HG02840 (cell line): Measurements from ENCODE around the gene TSPAN33.
"Not testable (repeated sequence)": the region's sequence is repeated elsewhere in the genome, so short reads cannot be mapped to it uniquely, and the experiment has no call there.

ENCODE experiments used
- ATAC-seq: cut with Tn5 transposase; IDR thresholded peaks from one replicate; pipeline ENCODE4 v1.9.1; 2021; ENCODE audit warnings: mild to moderate bottlenecking, moderate library complexity, moderate number of reproducible peaks; ENCODE audit not compliant: unreplicated experiment, low FRiP score

Gene TSPAN33

GRCh38 chr7:129205126-129205818, 60.8 kb downstream of the TSPAN33 start:
- ATAC-seq = no peak

- no peak for ATAC-seq
Observed at GRCh38 chr7:129205987-129206785, 61.7 kb downstream of the TSPAN33 start.

GRCh38 chr7:129208667-129209066, 64.2 kb downstream of the TSPAN33 start:
- ATAC-seq = no peak

DNA sequence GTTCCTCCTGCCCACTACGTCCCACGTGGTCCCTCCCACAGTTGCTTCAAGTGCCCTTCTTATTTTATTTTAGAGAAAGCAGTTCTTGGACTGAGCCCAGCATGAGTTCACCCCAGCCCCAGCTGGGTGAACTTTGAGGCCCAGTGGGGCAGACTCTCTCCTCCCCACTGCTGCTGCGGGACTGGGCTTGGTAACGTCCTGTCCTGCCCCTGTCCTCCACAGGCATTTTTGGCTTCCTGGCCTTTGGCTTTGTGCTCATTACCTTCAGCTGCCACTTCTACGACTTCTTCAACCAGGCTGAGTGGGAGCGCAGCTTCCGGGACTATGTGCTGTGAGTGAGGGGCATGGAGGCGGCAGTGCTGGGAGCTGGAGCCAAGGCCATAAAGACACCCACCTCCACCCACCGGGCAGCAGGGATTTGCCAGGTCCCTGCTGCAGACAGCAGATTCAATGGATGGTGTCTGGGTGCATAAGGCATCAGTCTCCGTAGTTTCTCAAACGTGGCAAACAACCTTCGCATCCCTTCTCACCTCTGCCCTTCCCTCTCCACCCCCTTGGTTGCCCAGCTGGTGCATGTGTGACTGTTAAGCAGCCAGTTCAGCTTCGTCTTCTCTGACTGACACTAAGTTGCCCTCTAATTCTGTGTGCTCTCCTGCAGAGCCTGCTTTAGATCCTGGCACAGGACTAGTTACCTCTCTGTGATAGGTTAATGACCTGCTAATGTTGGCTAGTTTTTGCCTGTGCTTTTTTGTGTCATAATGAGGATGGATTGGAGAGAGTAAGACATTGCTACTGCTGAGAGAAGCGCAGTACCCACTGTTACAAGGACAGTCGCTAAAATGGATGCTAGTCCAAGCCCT, 64.8 kb downstream of the TSPAN33 start:
- ATAC-seq = no peak

DNA sequence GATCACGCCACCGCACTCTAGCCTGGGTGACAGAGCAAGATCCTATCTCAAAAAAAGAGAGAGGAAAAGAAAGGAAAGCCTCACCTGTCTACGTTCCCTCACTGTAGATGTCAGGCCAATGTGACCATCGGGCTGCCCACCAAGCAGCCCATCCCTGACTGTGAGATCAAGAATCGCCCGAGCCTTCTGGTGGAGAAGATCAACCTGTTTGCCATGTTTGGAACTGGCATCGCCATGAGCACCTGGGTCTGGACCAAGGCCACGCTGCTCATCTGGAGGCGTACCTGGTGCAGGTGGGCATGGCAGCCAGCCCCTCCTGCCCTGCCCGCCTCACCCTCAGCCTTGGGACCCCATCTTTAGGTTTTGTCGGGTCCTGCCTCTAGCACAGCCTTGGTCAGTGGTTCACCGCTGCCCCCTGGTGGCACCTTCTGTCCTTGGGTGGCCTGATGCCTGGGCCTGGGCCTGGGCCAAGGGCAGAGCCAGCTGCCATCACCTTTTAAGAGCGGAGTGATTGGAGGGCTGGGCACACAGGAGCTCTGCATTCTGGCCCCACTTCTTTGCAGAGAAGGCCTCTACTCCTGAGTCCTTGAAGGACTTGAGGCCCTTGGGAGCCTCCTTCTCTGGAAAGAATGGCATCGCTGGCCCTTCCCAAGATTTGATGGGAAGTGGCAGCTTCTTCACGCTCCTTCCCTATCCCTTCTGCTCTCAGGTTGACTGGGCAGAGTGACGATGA, 65.9 kb downstream of the TSPAN33 start:
- ATAC-seq = peak; percentile 64

GRCh38 chr7:129210989-129211312, 66.4 kb downstream of the TSPAN33 start:
- no peak for ATAC-seq

DNA sequence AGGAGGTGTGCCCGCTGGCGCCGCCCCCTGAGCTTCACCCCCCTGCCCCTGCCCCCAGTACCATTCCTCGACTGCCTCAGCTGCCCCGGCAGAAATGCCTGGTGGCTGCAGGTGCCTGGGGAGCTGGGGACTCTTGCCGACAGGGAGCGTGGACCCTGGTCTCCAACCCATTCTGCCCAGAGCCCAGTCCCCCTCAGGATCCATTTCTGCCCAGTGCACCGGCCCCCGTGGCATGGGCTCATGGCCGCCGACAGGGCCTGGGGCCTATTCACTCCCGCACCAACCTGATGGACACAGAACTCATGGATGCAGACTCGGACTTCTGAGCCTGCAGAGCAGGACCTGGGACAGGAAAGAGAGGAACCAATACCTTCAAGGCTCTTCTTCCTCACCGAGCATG, 67.6 kb downstream of the TSPAN33 start:
- ATAC-seq = no peak

GRCh38 chr7:129212596-129212995, 68.1 kb downstream of the TSPAN33 start:
- ATAC-seq = no peak

DNA sequence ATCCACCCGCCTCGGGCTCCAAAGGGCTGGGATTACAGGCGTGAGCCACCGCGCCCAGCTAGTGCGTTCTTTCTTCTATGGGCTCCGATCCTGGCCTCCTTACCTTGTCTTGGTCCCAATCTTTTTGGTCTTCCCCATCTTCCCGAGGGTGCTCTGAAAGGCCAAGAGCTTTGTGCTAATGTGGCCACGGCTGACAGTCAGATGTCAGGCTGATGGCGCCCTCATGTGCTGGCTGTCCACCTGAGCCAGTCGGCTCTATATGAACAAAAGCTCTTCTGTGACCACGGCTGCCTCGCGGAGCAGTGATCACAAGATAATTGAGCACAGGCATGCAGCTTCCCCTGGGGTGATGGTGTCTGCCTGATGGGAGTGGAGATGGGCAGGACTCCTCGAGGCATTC, 69.3 kb downstream of the TSPAN33 start:
- ATAC-seq = no peak

DNA sequence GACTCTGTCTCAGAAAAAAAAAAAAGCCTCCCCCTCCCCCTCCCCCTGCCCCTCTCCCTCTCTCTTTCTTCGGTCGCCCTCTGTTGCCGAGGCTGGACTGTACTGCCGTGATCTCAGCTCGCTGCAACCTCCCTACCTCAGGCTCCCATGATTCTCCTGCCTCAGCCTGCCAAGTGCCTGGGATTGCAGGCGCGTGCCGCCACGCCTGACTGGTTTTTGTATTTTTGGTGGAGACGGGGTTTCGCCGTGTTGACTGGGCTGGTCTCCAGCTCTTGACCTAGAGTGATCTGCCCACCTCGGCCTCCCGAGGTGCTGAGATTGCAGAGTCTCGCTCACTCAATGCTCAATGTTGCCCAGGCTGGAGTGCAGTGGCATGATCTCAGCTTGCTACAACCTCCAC, 71.2 kb downstream of the TSPAN33 start:
- not testable (repeated sequence) for ATAC-seq

DNA sequence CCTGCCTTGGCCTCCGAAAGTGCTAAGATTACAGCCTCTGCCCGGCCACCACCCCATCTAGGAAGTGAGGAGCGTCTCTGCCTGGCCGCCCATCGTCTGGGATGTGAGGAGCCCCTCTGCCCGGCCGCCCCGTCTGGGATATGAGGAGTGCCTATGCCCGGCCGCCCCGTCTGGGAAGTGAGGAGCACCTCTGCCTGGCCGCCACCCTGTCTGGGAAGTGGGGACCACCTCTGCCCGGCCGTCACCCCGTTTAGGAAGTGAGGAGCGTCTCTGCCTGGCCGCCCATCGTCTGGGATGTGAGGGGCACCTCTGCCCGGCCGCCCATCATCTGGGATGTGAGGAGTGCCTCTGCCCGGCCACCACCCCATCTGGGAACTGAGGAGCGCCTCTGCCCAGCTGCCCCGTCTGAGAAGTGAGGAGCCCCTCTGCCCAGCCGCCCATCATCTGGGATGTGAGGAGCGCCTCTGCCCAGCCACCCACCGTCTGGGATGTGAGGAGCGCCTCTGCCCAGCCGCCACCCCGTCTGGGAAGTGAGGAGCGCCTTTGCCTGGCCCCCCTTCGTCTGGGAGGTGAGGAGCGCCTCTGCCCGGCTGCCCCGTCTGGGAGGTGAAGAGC, 71.7 kb downstream of the TSPAN33 start:
- ATAC-seq = not testable (repeated sequence)

GRCh38 chr7:129216821-129217416, 72.4 kb downstream of the TSPAN33 start:
- not testable (repeated sequence) for ATAC-seq

- no peak for ATAC-seq
Observed at GRCh38 chr7:129218514-129219062, 74.1 kb downstream of the TSPAN33 start.

- ATAC-seq = not testable (repeated sequence)
Observed at GRCh38 chr7:129219166-129219565, 74.7 kb downstream of the TSPAN33 start.
